Caco-2 (cell line): ENCODE measurements around the gene GNAI1. TPM values are rescaled to one million over a fixed set of nuclear protein-coding genes. Genes with fewer than 3 reads are reported as not detected.

Experiments
- BruUV-seq: library from RNA; stranded (reverse); fragments of 400-500 nt; replicated peaks from 2 replicates; lab custom pipeline; 2021; lab: Mats Ljungman, UMichigan
- CTCF ChIA-PET: fragments of 300-600 bp; sonication (Branson Sonifier 250); formaldehyde crosslinking; loops from one replicate; lab custom pipeline; 2022; ENCODE audit warnings: antibody characterized with exemption; lab: Charles Lee
- POLR2A ChIA-PET: fragments of 300-600 bp; sonication (Branson Sonifier 250); formaldehyde crosslinking; loops from one replicate; lab custom pipeline; 2022; ENCODE audit warnings: antibody characterized with exemption; lab: Charles Lee
- DNase-seq, 2 experiments: peaks; one replicate each; pipeline versions ENCODE4 v3.0.0 to v3.0.0-alpha.2; 2020 to 2022
- H3K27me3 ChIP-seq: replicated peaks from 2 replicates; pipeline ENCODE4 v1.6.0; 2011; ENCODE audit warnings: low read length; ENCODE audit not compliant: control insufficient read depth, insufficient read depth
- H3K36me3 ChIP-seq: 2 replicates; pipeline ENCODE4 v1.5.1; 2011; ENCODE audit warnings: low read length; ENCODE audit not compliant: control insufficient read depth, insufficient read depth
- H3K4me1 ChIP-seq: fragments of 250-450 bp; sonication (Bioruptor Pico); 2 replicates; pipeline ENCODE4 v1.5.1; 2020; ENCODE audit warnings: mild to moderate bottlenecking
- H3K4me3 ChIP-seq: 2 replicates; pipeline ENCODE4 v1.5.1; 2011; ENCODE audit warnings: low read depth, mild to moderate bottlenecking, control low read depth, low read length
- H3K9me3 ChIP-seq: fragments of 250-450 bp; sonication (Bioruptor Pico); 2 replicates; pipeline ENCODE4 v1.5.1; 2020; ENCODE audit warnings: mild to moderate bottlenecking, moderate library complexity
- H3K27ac Mint-ChIP-seq: one replicate; pipeline ENCODE4 v1.8.0; 2022; ENCODE audit warnings: mixed read lengths; ENCODE audit not compliant: unreplicated experiment
- H3K27me3 Mint-ChIP-seq: one replicate; pipeline ENCODE4 v1.8.0; 2022; ENCODE audit warnings: mixed read lengths; ENCODE audit not compliant: insufficient read depth, unreplicated experiment
- H3K36me3 Mint-ChIP-seq: one replicate; pipeline ENCODE4 v1.8.0; 2022; ENCODE audit warnings: mild to moderate bottlenecking, mixed read lengths; ENCODE audit not compliant: insufficient read depth, unreplicated experiment
- H3K4me1 Mint-ChIP-seq: one replicate; pipeline ENCODE4 v1.8.0; 2022; ENCODE audit warnings: low read depth, mixed read lengths; ENCODE audit not compliant: unreplicated experiment
- H3K4me3 Mint-ChIP-seq: one replicate; pipeline ENCODE4 v1.8.0; 2022; ENCODE audit warnings: mild to moderate bottlenecking, moderate library complexity, mixed read lengths; ENCODE audit not compliant: unreplicated experiment
- H3K9me3 Mint-ChIP-seq: one replicate; pipeline ENCODE4 v1.8.0; 2022; ENCODE audit warnings: mixed read lengths; ENCODE audit not compliant: unreplicated experiment
- CTCF ChIP-seq, 2 experiments: fragments of 200-600 bp in 1 of 2; IDR thresholded peaks; 1 replicate in 1 of 2; 2 replicates in 1 of 2; pipeline versions ENCODE4 v1.5.1 to v1.8.0; 2011 to 2022; ENCODE audit warnings: antibody characterized with exemption in 1 of 2, control low read depth in 1 of 2, inconsistent platforms in 1 of 2, low read depth in 1 of 2, low read length in 1 of 2, mild to moderate bottlenecking in 1 of 2, moderate library complexity in 1 of 2; ENCODE audit not compliant: insufficient read depth in 1 of 2, severe bottlenecking in 1 of 2, unreplicated experiment in 1 of 2
- intact Hi-C: fragments of 100-400 bp; cut with micrococcal nuclease; formaldehyde crosslinking; loops from one replicate; pipeline ENCODE4 v1.10.0; 2022; ENCODE audit not compliant: unreplicated experiment
- total RNA-seq: library from RNA; stranded (reverse); gene quantifications from 2 replicates; pipeline ENCODE4 v1.2.3, GENCODE V29; 2022

The GNAI1 gene
- total RNA-seq, 1 experiment from 2014 or later, result 2.1 TPM

GRCh38 chr7:80247891-80248290 is 113.3 kb downstream of the GNAI1 start:
- H3K4me3 ChIP-seq, result no peak overlapping the region
- H3K9me3 ChIP-seq, result no peaks in the 10 kb centered on the region; the same call in 1 of the 2 replicates
- no TSS peak for BruUV-seq
- H3K27ac Mint-ChIP-seq, result no peak overlapping the region
- no peaks in the 10 kb centered on the region for H3K27me3 Mint-ChIP-seq
- H3K36me3 Mint-ChIP-seq, result no peaks in the 10 kb centered on the region
- no peaks in the 10 kb centered on the region for H3K27me3 ChIP-seq
- H3K9me3 Mint-ChIP-seq, result no peaks in the 10 kb centered on the region
- intact Hi-C loops, result no loop called here
- ChIA-PET POLR2A (no interaction called here), CTCF (no interaction called here)
- DNase-seq, result no peak
- H3K4me1 ChIP-seq, result peaks cover 9% of the 10 kb centered on the region
- H3K4me1 Mint-ChIP-seq, result peaks cover 14% of the 10 kb centered on the region
- no peak overlapping the region for H3K4me3 Mint-ChIP-seq
- no peaks in the 10 kb centered on the region for H3K36me3 ChIP-seq
- no peak for TF ChIP-seq CTCF (IDR thresholded peaks at IDR 0.05; ENCODE audit: insufficient read depth in 1 of 2, low read depth in 1 of 2, low read length in 1 of 2, severe bottlenecking in 1 of 2, unreplicated experiment in 1 of 2)

- H3K4me1 Mint-ChIP-seq, result peaks cover 14% of the 10 kb centered on the region
- Histone ChIP-seq H3K27me3 (no peaks in the 10 kb centered on the region), H3K4me3 (no peak overlapping the region), H3K4me1 (peaks cover 9% of the 10 kb centered on the region), H3K9me3 (no peaks in the 10 kb centered on the region; the same call in 1 of the 2 replicates), H3K36me3 (no peaks in the 10 kb centered on the region)
- BruUV-seq, result no TSS peak
- no peak overlapping the region for H3K4me3 Mint-ChIP-seq
- no peak for DNase-seq
- no peaks in the 10 kb centered on the region for H3K36me3 Mint-ChIP-seq
- TF ChIP-seq CTCF (IDR thresholded peaks at IDR 0.05; ENCODE audit: insufficient read depth in 1 of 2, low read depth in 1 of 2, low read length in 1 of 2, severe bottlenecking in 1 of 2, unreplicated experiment in 1 of 2), result no peak
- POLR2A ChIA-PET, result no interaction called here
- CTCF ChIA-PET, result no interaction called here
- H3K27ac Mint-ChIP-seq, result no peak overlapping the region
- H3K9me3 Mint-ChIP-seq, result no peaks in the 10 kb centered on the region
- intact Hi-C loops, result no loop called here
- H3K27me3 Mint-ChIP-seq, result peaks cover 3% of the 10 kb centered on the region
Observed at GRCh38 chr7:80249184-80249583, 114.6 kb downstream of the GNAI1 start.

- Mint-ChIP-seq H3K27ac (no peak overlapping the region), H3K27me3 (peaks cover 3% of the 10 kb centered on the region), H3K9me3 (no peaks in the 10 kb centered on the region), H3K4me3 (no peak overlapping the region), H3K36me3 (no peaks in the 10 kb centered on the region), H3K4me1 (peaks cover 14% of the 10 kb centered on the region)
- peaks cover 9% of the 10 kb centered on the region for H3K4me1 ChIP-seq
- intact Hi-C loops, result no loop called here
- no peak for DNase-seq
- no peaks in the 10 kb centered on the region for H3K27me3 ChIP-seq
- no peaks in the 10 kb centered on the region for H3K36me3 ChIP-seq
- ChIA-PET POLR2A (no interaction called here), CTCF (no interaction called here)
- H3K4me3 ChIP-seq, result no peak overlapping the region
- H3K9me3 ChIP-seq, result no peaks in the 10 kb centered on the region; the same call in 1 of the 2 replicates
- no TSS peak for BruUV-seq
- TF ChIP-seq CTCF (IDR thresholded peaks at IDR 0.05; ENCODE audit: insufficient read depth in 1 of 2, low read depth in 1 of 2, low read length in 1 of 2, severe bottlenecking in 1 of 2, unreplicated experiment in 1 of 2), result no peak
Observed at GRCh38 chr7:80249619-80250295, 115.1 kb downstream of the GNAI1 start.
